NCI-H2171 treated with DMSO at 0.1 percent for 48 hours (cell line): ENCODE data around the gene UBA7.
"Not testable (repeated sequence)": the region's sequence is repeated elsewhere in the genome, so short reads cannot be mapped to it uniquely, and the experiment has no call there.

Experiments used
- DNase-seq: peaks from one replicate; lab custom pipeline; 2025; lab: John Stamatoyannopoulos, UW

The UBA7 gene, protein sequence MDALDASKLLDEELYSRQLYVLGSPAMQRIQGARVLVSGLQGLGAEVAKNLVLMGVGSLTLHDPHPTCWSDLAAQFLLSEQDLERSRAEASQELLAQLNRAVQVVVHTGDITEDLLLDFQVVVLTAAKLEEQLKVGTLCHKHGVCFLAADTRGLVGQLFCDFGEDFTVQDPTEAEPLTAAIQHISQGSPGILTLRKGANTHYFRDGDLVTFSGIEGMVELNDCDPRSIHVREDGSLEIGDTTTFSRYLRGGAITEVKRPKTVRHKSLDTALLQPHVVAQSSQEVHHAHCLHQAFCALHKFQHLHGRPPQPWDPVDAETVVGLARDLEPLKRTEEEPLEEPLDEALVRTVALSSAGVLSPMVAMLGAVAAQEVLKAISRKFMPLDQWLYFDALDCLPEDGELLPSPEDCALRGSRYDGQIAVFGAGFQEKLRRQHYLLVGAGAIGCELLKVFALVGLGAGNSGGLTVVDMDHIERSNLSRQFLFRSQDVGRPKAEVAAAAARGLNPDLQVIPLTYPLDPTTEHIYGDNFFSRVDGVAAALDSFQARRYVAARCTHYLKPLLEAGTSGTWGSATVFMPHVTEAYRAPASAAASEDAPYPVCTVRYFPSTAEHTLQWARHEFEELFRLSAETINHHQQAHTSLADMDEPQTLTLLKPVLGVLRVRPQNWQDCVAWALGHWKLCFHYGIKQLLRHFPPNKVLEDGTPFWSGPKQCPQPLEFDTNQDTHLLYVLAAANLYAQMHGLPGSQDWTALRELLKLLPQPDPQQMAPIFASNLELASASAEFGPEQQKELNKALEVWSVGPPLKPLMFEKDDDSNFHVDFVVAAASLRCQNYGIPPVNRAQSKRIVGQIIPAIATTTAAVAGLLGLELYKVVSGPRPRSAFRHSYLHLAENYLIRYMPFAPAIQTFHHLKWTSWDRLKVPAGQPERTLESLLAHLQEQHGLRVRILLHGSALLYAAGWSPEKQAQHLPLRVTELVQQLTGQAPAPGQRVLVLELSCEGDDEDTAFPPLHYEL

GRCh38 chr3:49813497-49814174 is at the start of gene UBA7:
Gene UBA7, minus strand, starts transcription at chr3:49813953. Its CDS starts 166 bp downstream, at chr3:49813787.
- no peak for DNase-seq

DNA sequence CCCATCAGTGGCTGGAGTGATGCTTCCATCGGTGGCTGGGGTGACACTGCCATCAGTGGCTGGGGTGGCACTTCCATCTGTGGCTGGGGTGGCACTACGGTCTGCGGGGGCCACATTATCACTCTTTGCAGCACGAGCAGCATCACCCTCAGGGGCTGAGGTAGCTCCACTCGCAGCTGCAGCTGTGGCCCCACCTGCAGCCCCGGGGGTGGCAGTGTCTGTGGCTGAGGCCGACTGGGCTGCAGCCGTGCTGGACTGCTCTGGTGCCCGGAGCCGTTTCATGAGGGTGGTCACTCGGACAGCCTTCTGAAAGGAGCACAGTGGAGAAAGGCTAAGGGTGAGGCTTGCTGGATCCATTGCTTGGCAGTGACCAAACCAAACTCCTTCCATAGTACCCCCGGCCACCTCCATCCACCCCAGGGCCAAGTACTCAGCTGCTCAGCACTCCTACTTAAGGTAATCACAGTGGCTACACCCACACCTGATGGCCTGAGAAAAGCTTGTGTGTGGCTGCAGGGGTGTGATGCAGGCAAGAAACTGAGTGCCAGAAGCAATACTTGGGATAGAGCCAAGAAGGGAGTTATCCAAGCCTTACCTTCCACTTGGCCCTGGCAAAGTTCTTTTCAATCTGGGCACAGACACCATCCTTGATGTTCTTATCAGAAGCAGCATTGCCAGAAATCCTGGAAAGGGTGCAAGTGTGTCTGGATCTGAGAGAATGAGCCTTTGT is 46.0 kb upstream of the UBA7 start:
- DNase-seq = no peak

GRCh38 chr3:49856181-49857005 is 42.6 kb upstream of the UBA7 start, which contains the start of gene TRAIP:
Gene TRAIP, minus strand, starts transcription at chr3:49856564. Its CDS starts 111 bp downstream, at chr3:49856453.
- DNase-seq = peak; percentile 91

DNA sequence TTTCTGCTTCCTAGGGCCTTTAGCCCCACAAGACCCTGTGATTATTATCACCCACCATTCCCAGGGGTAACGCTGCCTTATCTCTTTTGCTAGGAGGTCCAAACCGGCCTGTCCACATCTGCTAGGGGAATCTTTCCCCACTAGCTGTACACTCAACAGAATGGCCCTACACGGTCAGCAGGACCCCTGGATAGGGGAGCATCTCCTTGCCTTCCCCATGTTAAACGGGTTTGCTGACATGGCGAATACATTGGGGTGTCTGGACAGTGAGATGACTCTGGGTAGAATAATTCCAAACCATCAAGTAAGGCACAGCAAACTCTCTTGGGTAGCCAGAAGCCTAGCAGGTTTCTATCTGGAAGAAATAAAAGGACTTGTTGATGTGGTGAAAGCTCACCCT is 41.9 kb upstream of the UBA7 start:
- DNase-seq = no peak

DNA sequence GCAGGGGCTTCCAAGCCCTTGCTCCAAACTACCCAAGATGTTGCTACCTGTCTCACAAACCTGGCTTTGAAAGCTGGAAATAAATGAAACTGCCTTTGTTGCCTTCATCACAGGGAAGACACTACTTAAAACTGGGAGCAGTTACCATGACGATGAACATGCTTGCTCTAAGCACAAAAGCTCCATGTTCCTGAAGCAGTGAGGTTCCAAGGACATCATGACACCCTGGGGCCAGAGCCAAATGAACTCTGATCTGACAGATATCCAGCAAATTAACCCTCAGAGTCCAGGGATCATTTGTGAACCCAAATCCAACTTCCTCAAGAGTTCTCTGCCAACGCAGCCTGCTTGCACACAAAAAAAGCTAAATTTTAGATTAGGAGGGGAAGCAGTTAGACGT is 31.9 kb upstream of the UBA7 start:
- no peak for DNase-seq

DNA sequence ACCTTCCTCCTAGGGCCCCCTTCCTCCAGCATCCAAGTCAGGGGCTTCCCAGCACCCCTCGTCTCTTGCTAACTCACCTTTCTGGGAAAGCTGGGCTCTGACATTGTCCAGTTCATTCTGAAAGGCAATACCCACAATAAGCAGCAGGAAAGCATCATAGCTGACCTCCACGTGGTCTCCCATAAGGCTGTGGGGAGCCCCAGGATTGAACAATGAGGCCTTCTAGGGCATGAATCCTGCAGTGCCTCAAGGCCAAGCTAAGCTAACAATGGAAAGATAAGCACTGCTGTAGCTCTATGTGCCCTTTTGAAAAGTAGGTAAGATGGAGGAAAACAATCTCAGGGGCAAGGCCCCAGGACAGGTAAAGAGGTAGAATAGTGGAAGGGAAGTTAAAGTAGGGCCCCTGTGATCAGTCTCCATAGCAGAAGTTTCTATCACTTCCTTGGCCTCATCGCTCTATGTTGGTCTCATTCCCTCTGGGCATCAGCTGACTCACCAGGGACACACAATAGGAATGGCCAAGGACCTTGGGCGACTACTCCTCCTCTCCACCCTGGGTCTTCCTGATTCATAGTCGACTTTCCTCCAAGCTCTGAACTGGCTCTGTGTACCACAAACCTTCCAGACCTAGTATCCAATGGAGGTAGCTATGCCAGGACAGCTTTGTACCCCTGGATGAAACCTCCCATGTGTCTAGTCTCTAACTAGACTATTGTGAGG is 30.9 kb upstream of the UBA7 start:
- DNase-seq = no peak

- no peak for DNase-seq
These were observed 29.2 kb upstream of the UBA7 start for GRCh38 chr3:49842843-49843517.

DNA sequence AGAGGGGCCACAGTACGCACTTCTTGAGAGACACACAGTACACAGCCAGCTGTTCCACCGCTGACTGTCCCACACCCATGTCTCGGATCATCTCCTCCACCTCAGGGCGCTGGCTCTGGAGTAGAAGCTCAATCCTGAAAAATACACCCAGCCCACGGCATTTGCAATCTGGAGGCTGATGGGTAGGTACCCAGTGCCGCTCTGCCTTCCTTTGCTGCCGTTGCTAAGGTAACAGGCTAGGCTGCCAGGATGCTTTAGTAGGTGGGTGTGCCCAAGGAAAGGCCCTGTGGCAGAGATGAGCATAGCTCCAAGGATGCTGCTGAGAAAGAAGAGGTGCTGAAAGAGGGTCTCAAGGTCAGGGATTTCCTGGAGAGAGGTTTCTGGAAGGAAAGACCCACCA is 28.1 kb upstream of the UBA7 start:
- no peak for DNase-seq

DNA sequence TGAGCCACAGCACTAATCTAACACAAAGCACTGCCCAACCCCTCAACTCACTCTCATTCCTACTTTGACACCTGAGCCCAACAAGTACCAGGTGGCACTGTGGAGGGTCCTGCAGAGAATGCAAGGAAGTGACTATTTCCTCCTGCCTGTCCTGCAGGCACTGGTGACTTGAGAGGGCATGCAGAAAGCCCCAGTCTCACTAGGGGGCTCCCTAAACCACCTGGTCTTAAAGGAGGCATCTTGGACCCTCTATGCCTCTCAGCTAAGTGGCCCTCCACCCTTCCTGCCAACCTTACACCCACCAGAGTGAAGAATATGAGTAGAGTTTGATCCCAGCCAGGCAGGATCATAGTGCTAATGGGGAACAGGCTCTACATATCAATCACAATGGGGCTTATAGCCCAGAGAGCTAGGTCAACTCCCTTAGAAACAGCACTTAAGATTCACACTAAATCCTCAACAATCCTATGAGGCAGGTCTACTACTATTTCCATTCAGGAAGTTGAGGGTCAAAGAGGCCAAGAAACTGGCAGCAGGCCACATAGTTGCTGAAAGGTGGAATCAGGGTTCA is 27.5 kb upstream of the UBA7 start:
- peak; percentile 13 for DNase-seq

DNA sequence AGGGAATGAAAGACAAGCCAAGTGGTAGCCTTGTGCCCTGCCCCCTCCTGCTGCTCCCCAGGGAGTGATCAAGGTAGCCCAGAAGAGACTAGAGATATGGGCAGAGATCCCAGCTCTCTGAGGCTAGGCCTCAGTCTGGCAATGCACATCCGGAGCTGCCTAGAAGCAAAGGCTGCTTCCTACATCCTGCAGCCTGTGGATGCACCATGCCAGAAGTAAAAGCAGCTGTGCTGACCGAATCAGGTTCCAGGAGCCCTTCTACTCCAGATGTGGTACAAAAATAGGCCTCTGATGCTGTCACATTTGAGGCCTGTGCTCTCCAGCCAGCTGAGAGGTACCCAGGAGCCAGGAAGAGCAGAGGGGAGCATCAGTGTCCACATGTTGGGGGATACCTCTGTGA is 26.6 kb upstream of the UBA7 start:
- no peak for DNase-seq

DNA sequence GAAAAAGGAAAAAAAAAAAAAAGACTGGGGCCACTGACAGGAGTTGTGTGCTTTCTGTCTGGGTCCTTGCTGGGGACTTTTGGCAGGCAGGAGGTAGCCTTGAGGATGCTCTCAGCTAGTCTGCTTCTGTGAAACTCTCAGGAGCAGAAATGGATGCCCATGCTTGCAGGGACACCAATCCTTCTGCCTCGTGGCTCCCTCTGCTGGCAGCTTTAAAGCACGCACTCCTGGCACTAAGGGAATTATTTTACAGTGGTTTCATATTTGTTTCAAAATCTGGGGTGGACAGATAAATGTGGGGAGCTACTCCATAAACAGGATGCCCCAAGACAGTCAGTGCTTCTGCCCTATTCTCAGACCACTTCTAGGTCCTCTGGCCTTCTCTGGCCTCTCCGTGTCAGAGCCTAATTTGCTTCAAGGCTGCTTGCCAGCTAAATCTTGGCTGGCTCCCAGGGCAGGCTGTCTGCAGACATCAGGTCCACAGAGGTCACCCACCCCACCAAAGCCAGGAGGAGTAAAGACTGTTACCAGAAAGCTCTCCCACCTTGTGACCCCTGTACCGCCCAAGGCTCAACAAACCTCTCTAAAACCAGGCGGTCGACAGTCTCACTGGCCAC is 25.5 kb upstream of the UBA7 start:
- DNase-seq = peak; percentile 71

DNA sequence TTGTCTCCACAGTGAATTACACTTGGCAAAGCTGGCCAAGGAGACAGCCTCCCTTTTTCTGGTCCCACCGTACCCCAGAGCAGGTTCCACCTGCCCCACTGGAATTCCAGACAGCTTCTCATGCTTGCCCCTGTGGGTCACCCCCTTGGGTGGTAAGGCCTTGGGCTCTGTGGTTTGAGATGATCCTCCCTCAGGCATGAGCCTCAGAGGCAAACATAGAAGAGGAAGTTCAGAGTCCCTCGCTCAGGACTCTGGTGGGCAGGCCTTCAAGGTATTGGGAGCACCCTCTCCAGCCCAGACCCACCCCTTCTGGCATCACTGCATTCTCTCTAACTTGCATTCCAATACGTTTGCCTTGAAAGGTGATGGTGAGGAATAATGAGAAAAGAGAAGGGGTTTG is 17.6 kb upstream of the UBA7 start:
- DNase-seq = no peak

- no peak for DNase-seq
These were observed 12.3 kb upstream of the UBA7 start for GRCh38 chr3:49826016-49826415.

GRCh38 chr3:49823131-49823530 is 9.4 kb upstream of the UBA7 start:
- not testable (repeated sequence) for DNase-seq

DNA sequence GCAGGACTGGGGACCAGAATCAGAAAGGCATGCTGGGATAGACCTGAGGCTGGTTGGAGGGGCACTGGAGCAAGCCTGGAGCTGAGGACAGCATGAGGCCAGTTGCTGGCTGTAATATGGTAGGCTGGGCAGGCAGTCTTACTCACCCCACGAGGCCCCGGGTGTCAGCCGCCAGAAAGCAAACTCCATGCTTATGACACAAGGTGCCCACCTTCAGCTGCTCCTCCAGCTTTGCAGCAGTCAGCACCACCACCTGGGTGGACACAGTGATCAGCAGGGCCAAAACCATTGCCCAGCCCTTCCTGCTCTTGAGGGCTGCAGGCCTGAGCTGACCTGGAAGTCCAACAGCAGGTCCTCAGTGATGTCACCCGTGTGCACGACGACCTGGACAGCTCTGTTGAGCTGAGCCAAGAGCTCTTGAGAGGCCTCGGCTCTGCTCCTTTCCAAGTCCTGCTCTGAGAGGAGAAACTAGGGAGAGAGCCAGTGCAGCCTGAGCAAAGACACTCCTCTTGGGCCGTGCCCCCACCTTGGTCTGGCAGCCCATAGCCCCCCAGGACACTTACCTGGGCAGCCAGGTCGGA is 747 bp downstream of the UBA7 start:
- DNase-seq = no peak

- DNase-seq = no peak
These were observed 6.2 kb downstream of the UBA7 start for GRCh38 chr3:49807431-49808114.

- no peak for DNase-seq
These were observed 6.9 kb downstream of the UBA7 start for GRCh38 chr3:49806850-49807249.
